GM18526 (cell line): Measurements from ENCODE around the gene SMIM31.

Experiments
- POLR2A ChIP-seq: IDR thresholded peaks from 3 replicates; pipeline ENCODE4 v1.6.1; 2011; ENCODE audit not compliant: insufficient read length; ENCODE audit errors: extremely low read depth

Gene SMIM31

DNA sequence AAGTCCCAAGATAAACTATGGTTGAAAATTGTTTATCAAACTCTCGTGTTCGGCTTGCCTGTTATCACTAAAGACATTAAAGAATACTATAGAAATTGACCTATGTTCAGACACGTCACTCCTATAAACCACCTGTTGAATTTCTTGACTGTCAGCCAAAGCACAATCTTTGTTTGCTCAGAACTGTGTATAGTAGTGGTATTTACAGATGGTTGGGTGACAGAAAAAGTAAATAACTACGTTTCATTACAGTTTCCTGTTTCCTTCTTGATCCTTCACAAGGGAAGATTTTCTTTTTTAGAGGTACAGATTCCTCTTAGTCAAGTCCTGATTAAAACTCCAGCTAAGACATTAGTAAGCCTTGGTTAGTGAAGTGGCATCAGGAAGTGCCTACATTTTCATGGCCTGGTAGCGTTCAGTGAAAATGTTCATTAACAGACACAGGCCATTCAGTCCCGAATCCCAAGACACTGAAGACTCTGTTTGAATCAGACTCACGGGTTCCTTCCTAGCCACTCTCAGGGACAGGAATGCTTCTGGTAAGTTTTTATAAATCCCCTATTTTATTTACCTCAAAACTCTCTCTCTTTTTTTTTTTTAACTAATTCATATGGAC lies at the start of gene SMIM31:
TSS of gene SMIM31 (plus strand) at position 259 of the 616 bp plus-strand sequence. CDS start 16,313 bp downstream, outside the sequence.
- TF ChIP-seq POLR2A, result no peak

GRCh38 chr4:164706675-164707074 lies 47.3 kb upstream of the SMIM31 start:
- TF ChIP-seq POLR2A, result no peak

- no peak for TF ChIP-seq POLR2A
Measured at GRCh38 chr4:164716901-164717300, 37.0 kb upstream of the SMIM31 start.

GRCh38 chr4:164718827-164719226 lies 35.1 kb upstream of the SMIM31 start:
- no peak for TF ChIP-seq POLR2A

GRCh38 chr4:164725066-164725465 lies 28.9 kb upstream of the SMIM31 start:
- TF ChIP-seq POLR2A, result no peak

DNA sequence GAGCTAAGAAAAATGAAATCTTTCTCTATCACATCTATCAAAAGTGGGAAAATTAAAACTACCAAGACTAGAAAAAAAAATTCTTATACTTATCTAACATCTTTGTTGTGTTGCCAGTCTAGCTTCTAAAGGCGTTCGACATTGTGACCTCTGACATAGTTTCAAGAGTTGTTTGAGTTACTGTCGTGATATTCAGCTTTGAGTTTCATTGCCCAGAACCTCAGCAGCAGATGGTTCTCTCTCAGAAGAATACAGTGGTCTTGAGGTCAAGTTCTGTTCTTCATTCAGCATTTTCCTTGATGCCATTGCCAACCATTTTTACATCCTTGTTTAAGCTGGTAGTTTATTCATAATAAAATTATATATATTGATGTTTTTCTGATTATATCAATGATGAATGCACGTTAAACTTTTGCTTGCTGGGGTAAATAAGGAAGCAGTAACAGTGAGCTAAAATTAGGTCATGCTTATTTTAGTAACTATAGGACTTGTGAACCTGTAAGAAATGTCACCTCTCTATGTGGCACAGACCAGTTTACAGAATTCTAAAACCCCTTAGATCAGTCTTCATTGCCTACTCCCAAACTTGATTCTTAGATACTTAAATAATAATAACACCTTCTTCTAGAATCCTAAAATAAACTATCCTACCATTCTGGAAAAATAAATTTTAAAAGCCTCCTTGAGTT lies 23.1 kb upstream of the SMIM31 start:
- TF ChIP-seq POLR2A, result no peak

- TF ChIP-seq POLR2A, result no peak
Measured at GRCh38 chr4:164731827-164732474, 22.0 kb upstream of the SMIM31 start.

GRCh38 chr4:164734484-164734883 lies 19.4 kb upstream of the SMIM31 start:
- no peak for TF ChIP-seq POLR2A

DNA sequence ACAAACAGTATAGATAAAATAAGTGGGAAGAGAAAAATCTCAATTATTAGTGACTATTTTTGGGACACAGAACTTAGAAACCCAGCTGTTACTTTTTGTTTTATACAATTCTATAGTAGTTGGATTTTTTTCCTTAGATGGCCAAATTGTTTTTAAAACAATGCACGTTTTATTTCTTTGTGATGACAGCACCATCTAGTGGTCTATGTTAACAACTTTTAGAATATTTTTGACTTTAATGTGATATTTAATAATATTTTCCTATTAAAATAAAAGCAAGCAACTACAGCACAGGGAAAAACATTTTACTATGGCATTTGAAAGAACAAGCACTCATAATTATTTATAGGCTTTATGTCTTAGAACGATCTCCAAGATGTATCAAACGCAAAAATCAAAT lies 5.6 kb upstream of the SMIM31 start:
- no peak for TF ChIP-seq POLR2A

GRCh38 chr4:164755432-164755831 lies 1.5 kb downstream of the SMIM31 start:
- no peak for TF ChIP-seq POLR2A

GRCh38 chr4:164756686-164757085 lies 2.8 kb downstream of the SMIM31 start:
- no peak for TF ChIP-seq POLR2A

DNA sequence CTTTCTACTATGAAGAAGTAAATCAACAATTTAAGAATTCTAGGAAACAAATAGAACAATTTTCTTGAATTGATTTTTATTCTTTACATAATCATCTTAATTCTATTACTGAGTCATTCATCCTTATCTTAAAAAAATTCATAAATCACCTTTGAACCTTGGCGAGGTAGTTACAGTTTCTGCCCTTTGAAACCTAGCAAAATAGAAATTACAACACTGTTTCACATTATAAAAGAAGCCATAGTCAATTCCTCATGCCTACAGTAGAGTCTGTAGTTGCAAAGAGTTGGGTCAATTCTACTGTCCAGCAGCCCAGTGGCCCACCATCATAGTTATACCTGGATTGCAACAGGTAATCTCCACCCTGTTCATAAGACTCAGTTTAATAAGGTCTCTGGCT lies 7.3 kb downstream of the SMIM31 start:
- no peak for TF ChIP-seq POLR2A

DNA sequence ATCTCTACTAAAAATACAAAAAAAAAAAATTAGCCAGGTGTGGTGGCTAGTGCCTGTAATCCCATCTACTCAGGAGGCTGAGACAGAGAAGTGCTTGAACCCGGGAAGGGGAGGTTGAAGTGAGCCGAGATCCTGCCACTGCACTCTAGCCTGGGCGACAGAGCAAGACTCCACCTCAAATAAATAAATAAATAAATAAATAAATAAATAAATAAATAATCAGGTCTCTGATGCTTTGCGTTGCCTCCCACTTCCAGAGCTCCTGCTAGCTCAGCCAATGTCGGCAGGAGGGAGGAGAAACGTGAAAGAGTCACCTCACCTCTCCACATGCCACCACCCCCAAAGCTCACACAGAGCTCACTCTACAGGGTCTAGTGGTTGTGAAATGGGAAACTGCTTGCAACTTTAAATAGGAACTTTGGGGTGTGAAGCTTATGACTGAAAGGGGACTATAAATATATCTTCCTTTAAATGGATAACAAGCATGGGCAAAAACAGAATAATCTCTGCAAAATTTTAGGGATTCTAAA lies 7.9 kb downstream of the SMIM31 start:
- TF ChIP-seq POLR2A, result no peak

GRCh38 chr4:164765096-164765495 lies 11.2 kb downstream of the SMIM31 start:
- TF ChIP-seq POLR2A, result no peak

DNA sequence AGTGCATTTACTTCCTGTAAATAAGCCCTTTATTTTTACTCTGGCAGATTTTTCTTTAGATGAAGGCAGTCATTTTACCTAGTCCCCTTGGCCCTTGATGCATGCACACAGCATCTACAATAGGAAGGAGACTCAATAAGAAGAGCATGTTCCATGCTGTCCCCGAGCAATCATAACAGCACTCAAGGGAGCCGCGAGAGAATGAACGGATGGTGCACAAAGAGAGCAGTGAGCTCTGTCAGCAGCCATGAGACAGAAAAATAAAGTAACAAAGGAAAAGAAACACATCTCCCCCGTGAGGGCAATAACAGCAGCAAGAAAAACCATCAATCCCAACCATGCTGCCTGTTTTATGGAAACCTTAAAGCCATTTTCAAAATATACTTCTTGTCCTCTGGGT lies 11.9 kb downstream of the SMIM31 start:
- no peak for TF ChIP-seq POLR2A

GRCh38 chr4:164768516-164768915 lies 14.6 kb downstream of the SMIM31 start:
- no peak for TF ChIP-seq POLR2A

GRCh38 chr4:164770010-164770724 lies 16.2 kb downstream of the SMIM31 start:
- TF ChIP-seq POLR2A, result no peak
